GM18502 (cell line): Measurements from ENCODE around the gene FIBCD1.

ENCODE experiments used
- ATAC-seq: cut with Tn5 transposase; IDR thresholded peaks from one replicate; pipeline ENCODE4 v1.9.1; 2021; ENCODE audit warnings: mild to moderate bottlenecking; ENCODE audit not compliant: unreplicated experiment, poor library complexity

Gene FIBCD1

GRCh38 chr9:130868230-130868629, 70.8 kb downstream of the FIBCD1 start:
- ATAC-seq: no peak

DNA sequence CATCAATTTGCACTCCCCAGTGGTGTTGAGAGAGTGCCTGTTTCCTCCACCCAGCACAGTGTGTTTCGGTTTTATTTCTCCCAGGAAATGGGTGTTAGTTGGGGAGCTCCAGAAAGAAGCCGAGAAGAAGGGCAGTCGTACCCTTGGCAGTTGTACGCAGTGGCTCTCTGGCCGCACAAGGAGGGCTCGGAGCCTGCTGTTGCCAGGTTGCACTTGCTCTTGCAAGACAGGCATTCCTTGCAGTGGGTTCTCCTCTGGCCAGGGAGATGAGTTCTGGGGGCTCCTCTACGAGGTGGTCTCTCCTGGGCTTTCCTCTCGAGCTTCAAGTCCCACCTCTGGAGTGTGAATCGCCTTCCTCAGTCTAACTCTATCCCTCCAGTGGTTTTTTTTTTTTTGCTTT, 71.5 kb downstream of the FIBCD1 start:
- ATAC-seq: no peak

- ATAC-seq: no peak
Observed at GRCh38 chr9:130866474-130866965, 72.5 kb downstream of the FIBCD1 start.

DNA sequence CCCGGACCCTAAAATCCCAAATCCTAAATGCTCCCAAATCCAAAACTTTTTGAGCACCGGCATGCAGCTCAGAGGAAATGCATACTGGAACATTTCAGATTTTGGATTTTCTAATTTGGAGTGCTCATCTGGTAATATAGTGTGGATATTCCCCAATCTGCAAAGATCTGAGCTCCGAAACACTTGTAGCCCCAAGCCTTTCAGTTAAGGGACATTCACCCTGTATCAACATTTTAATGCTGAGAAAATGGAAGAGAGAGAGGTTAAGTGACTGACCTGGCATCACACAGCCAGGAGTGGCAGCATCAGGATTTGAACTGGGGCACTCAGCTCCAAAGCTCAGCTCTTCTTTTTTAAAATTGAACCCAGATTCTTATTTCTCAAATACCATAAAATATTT, 73.1 kb downstream of the FIBCD1 start:
- ATAC-seq: no peak

DNA sequence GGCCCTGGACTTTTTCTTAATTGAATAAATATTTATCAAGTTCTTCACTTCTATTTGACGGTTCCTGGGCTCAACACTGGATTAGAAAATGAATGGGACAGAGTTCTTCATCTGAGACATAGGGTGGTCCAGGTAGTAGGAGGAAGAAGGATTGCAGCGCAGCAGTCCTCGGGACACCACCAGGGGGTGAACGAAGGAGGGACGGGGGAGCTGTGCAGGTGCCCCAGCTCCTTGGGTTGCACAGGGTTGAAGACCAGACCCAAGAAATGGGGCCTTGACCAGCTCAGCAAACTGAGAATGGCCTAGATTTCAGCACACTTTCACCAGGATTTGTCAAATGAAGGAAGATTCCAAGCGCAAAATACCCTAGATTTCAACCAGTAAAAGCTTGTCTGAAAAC, 74.5 kb downstream of the FIBCD1 start:
- no peak for ATAC-seq

DNA sequence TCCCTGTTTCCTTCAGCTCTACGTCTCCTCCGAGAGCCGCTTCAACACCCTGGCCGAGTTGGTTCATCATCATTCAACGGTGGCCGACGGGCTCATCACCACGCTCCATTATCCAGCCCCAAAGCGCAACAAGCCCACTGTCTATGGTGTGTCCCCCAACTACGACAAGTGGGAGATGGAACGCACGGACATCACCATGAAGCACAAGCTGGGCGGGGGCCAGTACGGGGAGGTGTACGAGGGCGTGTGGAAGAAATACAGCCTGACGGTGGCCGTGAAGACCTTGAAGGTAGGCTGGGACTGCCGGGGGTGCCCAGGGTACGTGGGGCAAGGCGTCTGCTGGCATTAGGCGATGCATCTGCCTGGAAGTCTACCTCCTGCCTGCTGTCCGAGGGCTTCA, 76.3 kb downstream of the FIBCD1 start:
- ATAC-seq: no peak

DNA sequence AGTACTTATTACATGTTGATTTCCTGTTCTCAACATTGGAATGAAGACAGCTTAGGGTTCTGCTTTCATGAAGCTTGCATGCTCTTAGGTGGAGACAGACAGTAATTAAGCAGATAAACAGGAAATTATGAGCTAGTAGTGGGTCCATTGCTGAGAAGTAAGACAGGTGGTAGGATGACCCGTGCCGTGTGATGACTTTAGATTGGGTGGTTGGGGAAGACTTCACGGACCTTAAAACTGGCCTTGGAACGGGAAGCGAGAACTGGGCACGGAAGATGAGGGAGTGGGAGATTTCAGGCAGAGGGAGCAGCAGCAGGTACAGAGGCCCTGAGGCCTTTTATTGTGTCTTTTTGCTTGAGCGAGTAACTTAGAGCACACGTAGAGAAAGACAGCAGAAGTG, 76.8 kb downstream of the FIBCD1 start:
- no peak for ATAC-seq

- no peak for ATAC-seq
Observed at GRCh38 chr9:130861372-130862180, 77.5 kb downstream of the FIBCD1 start.

GRCh38 chr9:130860458-130861316, 78.4 kb downstream of the FIBCD1 start:
- ATAC-seq: no peak

- ATAC-seq: no peak
Observed at GRCh38 chr9:130858739-130859705, 80.0 kb downstream of the FIBCD1 start.

DNA sequence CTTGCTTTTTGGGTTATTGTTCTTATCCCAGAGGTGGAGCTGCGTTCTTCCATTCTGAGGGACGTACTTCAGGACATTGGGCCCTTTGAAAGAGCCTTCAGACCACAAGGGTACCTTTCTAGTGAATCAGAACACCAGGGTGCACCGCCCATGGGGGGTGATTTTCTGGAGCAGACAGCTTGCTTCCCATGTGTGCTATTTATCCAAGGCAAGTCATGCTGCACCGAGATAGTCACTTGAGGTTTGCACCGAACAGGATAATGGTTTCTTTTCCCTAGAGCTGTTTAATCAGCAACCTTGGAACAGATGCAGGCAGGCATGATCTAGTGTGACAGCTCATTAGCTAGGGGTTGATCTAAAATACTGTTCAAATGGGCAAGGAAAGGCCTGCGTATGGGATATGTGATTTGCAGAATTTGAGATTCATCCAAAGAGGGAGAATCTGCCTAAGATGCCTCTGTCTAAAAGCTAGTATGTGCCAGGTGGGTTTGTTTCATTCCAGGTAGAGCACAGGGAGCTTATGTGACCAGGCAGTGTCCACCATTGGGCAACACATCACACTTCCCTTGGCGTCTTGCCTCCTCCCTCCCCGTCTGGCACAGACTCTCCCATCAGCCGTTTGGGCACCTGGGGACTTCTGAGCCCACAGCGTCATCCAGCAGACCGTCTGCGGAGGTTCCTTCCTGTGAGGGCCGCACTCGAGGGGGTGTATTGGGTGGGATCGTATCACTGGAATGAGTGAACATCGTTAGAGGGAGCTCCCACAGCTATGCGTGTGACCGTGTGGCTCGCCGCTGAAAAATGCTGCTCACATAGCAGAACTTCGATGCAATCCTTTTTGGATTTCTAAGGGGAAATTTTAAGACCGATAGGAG, 80.9 kb downstream of the FIBCD1 start:
- no peak for ATAC-seq

- no peak for ATAC-seq
Observed at GRCh38 chr9:130856474-130856873, 82.6 kb downstream of the FIBCD1 start.

GRCh38 chr9:130854835-130855234, 84.2 kb downstream of the FIBCD1 start:
- ATAC-seq: no peak

GRCh38 chr9:130854092-130854491, 85.0 kb downstream of the FIBCD1 start:
- no peak for ATAC-seq

- ATAC-seq: no peak
Observed at GRCh38 chr9:130852801-130853200, 86.2 kb downstream of the FIBCD1 start.
